Left kidney (tissue), 2 donors: ENCODE measurements around the gene ITGA6. TPM values are rescaled to one million over a fixed set of nuclear protein-coding genes. Genes with fewer than 3 reads are reported as not detected.
A peak's percentile ranks its signal among the peaks of the same experiment; 100 is the strongest.

Experiments used
- DNase-seq: peaks from one replicate; pipeline ENCODE4 v3.0.0-alpha.2; 2013
- polyA plus RNA-seq: library from polyadenylated mRNA; unstranded; fragments of 120-200 nt; gene quantifications from one replicate; pipeline ENCODE4 v1.2.1, GENCODE V29; 2013; ENCODE audit not compliant: insufficient read length

ITGA6 gene
- polyA plus RNA-seq, 1 donor = 152 TPM

- DNase-seq = no peak
Measured at GRCh38 chr2:172439509-172439860, 12.1 kb downstream of the ITGA6 start.

GRCh38 chr2:172439911-172440310 is 12.5 kb downstream of the ITGA6 start:
- no peak for DNase-seq

- no peak for DNase-seq
Measured at GRCh38 chr2:172440795-172441194, 13.4 kb downstream of the ITGA6 start.

- no peak for DNase-seq
Measured at GRCh38 chr2:172442072-172442895, 14.9 kb downstream of the ITGA6 start.

- DNase-seq = no peak
Measured at GRCh38 chr2:172445851-172446250, 18.5 kb downstream of the ITGA6 start.

- no peak for DNase-seq
Measured at GRCh38 chr2:172446474-172447063, 19.2 kb downstream of the ITGA6 start.

GRCh38 chr2:172447811-172448493 is 20.6 kb downstream of the ITGA6 start:
- no peak for DNase-seq

GRCh38 chr2:172448544-172449267 is 21.3 kb downstream of the ITGA6 start:
- no peak for DNase-seq

- DNase-seq = no peak
Measured at GRCh38 chr2:172449911-172450550, 22.6 kb downstream of the ITGA6 start.

- DNase-seq = no peak
Measured at GRCh38 chr2:172451923-172452322, 24.5 kb downstream of the ITGA6 start.

- DNase-seq = no peak
Measured at GRCh38 chr2:172452845-172453244, 25.5 kb downstream of the ITGA6 start.

GRCh38 chr2:172454404-172455120 is 27.2 kb downstream of the ITGA6 start:
- no peak for DNase-seq

GRCh38 chr2:172455121-172455515 is 27.7 kb downstream of the ITGA6 start:
- no peak for DNase-seq

GRCh38 chr2:172456002-172456401 is 28.6 kb downstream of the ITGA6 start:
- DNase-seq = no peak

- no peak for DNase-seq
Measured at GRCh38 chr2:172457536-172457935, 30.1 kb downstream of the ITGA6 start.

GRCh38 chr2:172458561-172459124 is 31.3 kb downstream of the ITGA6 start:
- DNase-seq = no peak

GRCh38 chr2:172460780-172461201 is 33.4 kb downstream of the ITGA6 start:
- no peak for DNase-seq

GRCh38 chr2:172461591-172462372 is 34.4 kb downstream of the ITGA6 start:
- peak; percentile 42 for DNase-seq

GRCh38 chr2:172462373-172462848 is 35.0 kb downstream of the ITGA6 start:
- no peak for DNase-seq

GRCh38 chr2:172462849-172463381 is 35.5 kb downstream of the ITGA6 start:
- DNase-seq = no peak
